ENCODE data around the gene SPTLC2. TPM values are rescaled to one million over a fixed set of nuclear protein-coding genes. Genes with fewer than 3 reads are reported as not detected.

The SPTLC2 gene
- total RNA-seq, 1 experiment from 2014 or later: 44.7 TPM

- H3K9ac ChIP-seq (ENCODE audit: low read length): no peak overlapping the region
- H3K27ac ChIP-seq (ENCODE audit: low read depth, low read length): no peak overlapping the region
- no peaks in the 10 kb centered on the region for H3K79me2 ChIP-seq (ENCODE audit: insufficient read depth, low read length)
- H3K4me1 ChIP-seq (ENCODE audit: control insufficient read depth in 1 of 2, insufficient read depth in 2 of 2, low read length in 2 of 2): no peaks in the 10 kb centered on the region
- H3K9me3 ChIP-seq (ENCODE audit: control insufficient read depth in 1 of 2, insufficient read depth in 1 of 2, low read depth in 1 of 2, low read length in 2 of 2): no peaks in the 10 kb centered on the region
- ATAC-seq (no peak), DNase-seq (ENCODE audit: low read depth, low spot score) (no peak)
- intact Hi-C loops (cut with micrococcal nuclease): no loop called here
- no peaks in the 10 kb centered on the region for H3K27me3 ChIP-seq (ENCODE audit: insufficient read depth, low read length)
- ChIA-PET POLR2A (no interaction called here), CTCF (no interaction called here), RAD21 (ENCODE audit: low non-redundant PET in 1 of 2, low total read pairs in 2 of 2, uncharacterized antibody in 2 of 2, unreplicated experiment in 2 of 2) (no interaction called here)
- H2AFZ ChIP-seq (ENCODE audit: low read depth, low read length, poor library complexity, severe bottlenecking): no peak overlapping the region
- H4K20me1 ChIP-seq (ENCODE audit: insufficient read depth): no peaks in the 10 kb centered on the region
- no TSS peak for BruUV-seq (replicated peaks)
- TF ChIP-seq ZNF274 (IDR thresholded peaks at IDR 0.05; ENCODE audit: low read depth, low read length) (no peak), SIN3A (IDR thresholded peaks at IDR 0.05; ENCODE audit: low read depth) (no peak), EGR1 (IDR thresholded peaks at IDR 0.05; ENCODE audit: low read depth) (no peak), RAD21 (IDR thresholded peaks at IDR 0.05; ENCODE audit: low read depth) (no peak), MAX (IDR thresholded peaks at IDR 0.05) (no peak), SP1 (IDR thresholded peaks at IDR 0.05; ENCODE audit: low read depth) (no peak)
- H3K4me3 ChIP-seq (replicated peaks in 1 of 2; ENCODE audit: low read depth in 1 of 2, low read length in 2 of 2): no peak overlapping the region
- no peaks in the 10 kb centered on the region for H3K9me2 ChIP-seq (ENCODE audit: insufficient read depth)
- H3K36me3 ChIP-seq (ENCODE audit: control insufficient read depth in 1 of 2, insufficient read depth in 2 of 2, low read length in 2 of 2): no peaks in the 10 kb centered on the region
- no peak overlapping the region for H3K4me2 ChIP-seq (ENCODE audit: low read length)
These were observed 113.3 kb downstream of the SPTLC2 start for GRCh38 chr14:77503138-77503537.

GRCh38 chr14:77502109-77502782 lies 114.2 kb downstream of the SPTLC2 start:
- no peaks in the 10 kb centered on the region for H3K9me3 ChIP-seq (ENCODE audit: control insufficient read depth in 1 of 2, insufficient read depth in 1 of 2, low read depth in 1 of 2, low read length in 2 of 2)
- ATAC-seq: no peak
- no peaks in the 10 kb centered on the region for H3K27me3 ChIP-seq (ENCODE audit: insufficient read depth, low read length)
- ChIA-PET RAD21 (ENCODE audit: low non-redundant PET in 1 of 2, low total read pairs in 2 of 2, uncharacterized antibody in 2 of 2, unreplicated experiment in 2 of 2) (no interaction called here), POLR2A (no interaction called here), CTCF (no interaction called here)
- no peak overlapping the region for H2AFZ ChIP-seq (ENCODE audit: low read depth, low read length, poor library complexity, severe bottlenecking)
- DNase-seq (ENCODE audit: low read depth, low spot score): no peak
- no peaks in the 10 kb centered on the region for H4K20me1 ChIP-seq (ENCODE audit: insufficient read depth)
- no peak overlapping the region for H3K4me3 ChIP-seq (replicated peaks in 1 of 2; ENCODE audit: low read depth in 1 of 2, low read length in 2 of 2)
- no peak overlapping the region for H3K4me2 ChIP-seq (ENCODE audit: low read length)
- no peaks in the 10 kb centered on the region for H3K36me3 ChIP-seq (ENCODE audit: control insufficient read depth in 1 of 2, insufficient read depth in 2 of 2, low read length in 2 of 2)
- no peak overlapping the region for H3K9ac ChIP-seq (ENCODE audit: low read length)
- H3K4me1 ChIP-seq (ENCODE audit: control insufficient read depth in 1 of 2, insufficient read depth in 2 of 2, low read length in 2 of 2): no peaks in the 10 kb centered on the region
- TF ChIP-seq SIN3A (IDR thresholded peaks at IDR 0.05; ENCODE audit: low read depth) (no peak), POLR2A (IDR thresholded peaks at IDR 0.05; ENCODE audit: borderline replicate concordance, extremely low read depth, insufficient read depth, insufficient read length) (no peak), ZNF274 (IDR thresholded peaks at IDR 0.05; ENCODE audit: low read depth, low read length) (no peak), EZH2 (IDR thresholded peaks at IDR 0.05) (no peak)
- TF ChIP-seq, protein P1, sequence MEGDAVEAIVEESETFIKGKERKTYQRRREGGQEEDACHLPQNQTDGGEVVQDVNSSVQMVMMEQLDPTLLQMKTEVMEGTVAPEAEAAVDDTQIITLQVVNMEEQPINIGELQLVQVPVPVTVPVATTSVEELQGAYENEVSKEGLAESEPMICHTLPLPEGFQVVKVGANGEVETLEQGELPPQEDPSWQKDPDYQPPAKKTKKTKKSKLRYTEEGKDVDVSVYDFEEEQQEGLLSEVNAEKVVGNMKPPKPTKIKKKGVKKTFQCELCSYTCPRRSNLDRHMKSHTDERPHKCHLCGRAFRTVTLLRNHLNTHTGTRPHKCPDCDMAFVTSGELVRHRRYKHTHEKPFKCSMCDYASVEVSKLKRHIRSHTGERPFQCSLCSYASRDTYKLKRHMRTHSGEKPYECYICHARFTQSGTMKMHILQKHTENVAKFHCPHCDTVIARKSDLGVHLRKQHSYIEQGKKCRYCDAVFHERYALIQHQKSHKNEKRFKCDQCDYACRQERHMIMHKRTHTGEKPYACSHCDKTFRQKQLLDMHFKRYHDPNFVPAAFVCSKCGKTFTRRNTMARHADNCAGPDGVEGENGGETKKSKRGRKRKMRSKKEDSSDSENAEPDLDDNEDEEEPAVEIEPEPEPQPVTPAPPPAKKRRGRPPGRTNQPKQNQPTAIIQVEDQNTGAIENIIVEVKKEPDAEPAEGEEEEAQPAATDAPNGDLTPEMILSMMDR (IDR thresholded peaks at IDR 0.05 in 2 of 3, conservative IDR thresholded peaks at IDR 0.05 in 1 of 3; ENCODE audit: borderline replicate concordance in 1 of 3, insufficient read depth in 1 of 3, low read depth in 2 of 3, low read length in 2 of 3): no peak
- intact Hi-C loops (cut with micrococcal nuclease): no loop called here
- no peak overlapping the region for H3K27ac ChIP-seq (ENCODE audit: low read depth, low read length)
- no peaks in the 10 kb centered on the region for H3K79me2 ChIP-seq (ENCODE audit: insufficient read depth, low read length)
- H3K9me2 ChIP-seq (ENCODE audit: insufficient read depth): no peaks in the 10 kb centered on the region
- no TSS peak for BruUV-seq (replicated peaks)
